ENCODE results near the gene CD81. TPM values are rescaled to one million over a fixed set of nuclear protein-coding genes. Genes with fewer than 3 reads are reported as not detected.

The CD81 gene
- total RNA-seq, 1 experiment from 2014 or later, result 416 TPM

GRCh38 chr11:2420502-2421225 lies 43.6 kb downstream of the CD81 start:
- H3K36me3 ChIP-seq (ENCODE audit: control insufficient read depth, insufficient read depth, low read length), result no peaks in the 10 kb centered on the region
- DNase-seq (ENCODE audit: low read depth, low spot score) (no peak), ATAC-seq (peak; percentile 96)
- H3K27ac ChIP-seq (ENCODE audit: low read length), result peak overlapping the region; percentile 23; the same call in 1 of the 2 replicates
- H3K4me3 ChIP-seq (ENCODE audit: low read depth in 2 of 2, low read length in 2 of 2), result peak overlapping the region; percentile 3 to 42; a peak in 2 of 4 replicates
- in situ Hi-C loops (cut with HindIII; ENCODE audit: low pct_unique_long_range_greater_than_20kb, low sequenced_read_pairs), result no loop called here
- intact Hi-C loops (cut with micrococcal nuclease; ENCODE audit: unreplicated experiment), result loop anchor here (1.0 to 2.0 kb wide), 2 partner anchors 20 to 222 kb away; partner anchors contain the start of gene TSSC4
- H3K27me3 ChIP-seq (ENCODE audit: control insufficient read depth, insufficient read depth, low read length), result no peaks in the 10 kb centered on the region
- ChIA-PET POLR2A (interaction anchor here (1.6 kb wide), 1 partner anchor 43 kb away, joined by 8 read pairs; no protein-coding TSS in a partner anchor), CTCF (interaction anchor here (0.6 to 6.3 kb wide), 19 partner anchors 12 to 267 kb away, joined by 3 to 102 read pairs (median 5); partner anchors contain the start of genes C11orf21, TSPAN32 and TSSC4)
- no TSS peak for BruUV-seq (replicated peaks)
- TF ChIP-seq CTCF (IDR thresholded peaks at IDR 0.05) (peak; percentile 99), REST (IDR thresholded peaks at IDR 0.05; ENCODE audit: insufficient read depth in 1 of 2, low read depth in 2 of 2, low read length in 1 of 2) (no peak; a peak in 1 of 4 replicates)
- peaks cover 7% of the 10 kb centered on the region; the same call in 1 of the 2 replicates for H3K4me1 ChIP-seq (ENCODE audit: control insufficient read depth, insufficient read depth, low read length)
- H3K9me3 ChIP-seq (ENCODE audit: control insufficient read depth, insufficient read depth, low read depth, low read length), result no peaks in the 10 kb centered on the region

GRCh38 chr11:2421226-2421994 lies 44.3 kb downstream of the CD81 start:
- intact Hi-C loops (cut with micrococcal nuclease; ENCODE audit: unreplicated experiment), result loop anchor here (2.0 kb wide), 1 partner anchor 223 kb away; no protein-coding TSS in a partner anchor
- TF ChIP-seq CTCF (IDR thresholded peaks at IDR 0.05), result no peak
- no peak for TF ChIP-seq TCF7L2 (IDR thresholded peaks at IDR 0.05; ENCODE audit: low read depth, low read length)
- TF ChIP-seq REST (IDR thresholded peaks at IDR 0.05; ENCODE audit: insufficient read depth in 1 of 2, low read depth in 2 of 2, low read length in 1 of 2), result no peak
- TF ChIP-seq POLR2AphosphoS5 (IDR thresholded peaks at IDR 0.05; ENCODE audit: low read depth, low read length), result no peak
- TF ChIP-seq SIN3A (IDR thresholded peaks at IDR 0.05; ENCODE audit: borderline replicate concordance, insufficient read depth, low read depth, low read length), result no peak
- CTCF ChIA-PET, result interaction anchor here (0.6 to 6.3 kb wide), 17 partner anchors 13 to 268 kb away, joined by 3 to 102 read pairs (median 6); partner anchors contain the start of genes C11orf21, TSPAN32 and TSSC4
- no peaks in the 10 kb centered on the region for H3K9me3 ChIP-seq (ENCODE audit: control insufficient read depth, insufficient read depth, low read depth, low read length)
- POLR2A ChIA-PET, result no interaction called here
- BruUV-seq (replicated peaks), result no TSS peak
- DNase-seq (ENCODE audit: low read depth, low spot score), result no peak
- no peaks in the 10 kb centered on the region for H3K27me3 ChIP-seq (ENCODE audit: control insufficient read depth, insufficient read depth, low read length)
- no peak overlapping the region for H3K4me3 ChIP-seq (ENCODE audit: low read depth in 2 of 2, low read length in 2 of 2)
- no peak overlapping the region for H3K27ac ChIP-seq (ENCODE audit: low read length)
- no peaks in the 10 kb centered on the region for H3K36me3 ChIP-seq (ENCODE audit: control insufficient read depth, insufficient read depth, low read length)
- peaks cover 7% of the 10 kb centered on the region; the same call in 1 of the 2 replicates for H3K4me1 ChIP-seq (ENCODE audit: control insufficient read depth, insufficient read depth, low read length)
- in situ Hi-C loops (cut with HindIII; ENCODE audit: low pct_unique_long_range_greater_than_20kb, low sequenced_read_pairs), result no loop called here
- ATAC-seq, result peak; percentile 7
